CD4-positive, alpha-beta T cell (primary cell): ENCODE measurements around the gene CALML3. TPM values are rescaled to one million over a fixed set of nuclear protein-coding genes. Genes with fewer than 3 reads are reported as not detected.

ENCODE experiments used
- ATAC-seq: fragments of 200-7000 bp; cut with Tn5 transposase; one replicate; pipeline ENCODE4 v1.10.0; 2022; ENCODE audit warnings: mild to moderate bottlenecking; ENCODE audit not compliant: poor library complexity
- CTCF ChIA-PET: fragments of 350-600 bp; sonication (Branson Sonifier 250); formaldehyde crosslinking; loops from one replicate; lab custom pipeline; 2021; ENCODE audit warnings: antibody characterized with exemption, inconsistent platforms; lab: Charles Lee
- POLR2A ChIA-PET: fragments of 350-600 bp; sonication (Branson Sonifier 250); formaldehyde crosslinking; loops from one replicate; lab custom pipeline; 2021; ENCODE audit warnings: antibody characterized with exemption, inconsistent platforms; lab: Charles Lee
- DNase-seq, 14 experiments: peaks; one replicate each; pipeline ENCODE4 v3.0.0-alpha.2; 2013 to 2020; ENCODE audit warnings: mixed read lengths in 2 of 14
- H3K27ac ChIP-seq, 2 donors: one replicate each; pipeline versions ENCODE4 v1.5.1 to v1.7.0; 2013; ENCODE audit warnings: low read length in 2 of 2, low read depth in 1 of 2, mild to moderate bottlenecking in 1 of 2
- H3K27me3 ChIP-seq, 2 experiments: 1 replicate in 1 of 2; 2 replicates in 1 of 2; pipeline versions ENCODE4 v1.6.1 to v1.7.0; 2013; ENCODE audit warnings: low read length in 2 of 2, control low read depth in 1 of 2, mild to moderate bottlenecking in 1 of 2, moderate library complexity in 1 of 2; ENCODE audit not compliant: insufficient read depth in 2 of 2, control insufficient read depth in 1 of 2
- H3K36me3 ChIP-seq: one replicate; pipeline ENCODE4 v1.6.1; 2013; ENCODE audit warnings: low read length, control low read depth; ENCODE audit not compliant: insufficient read depth
- H3K4me1 ChIP-seq: one replicate; pipeline ENCODE4 v1.6.1; 2013; ENCODE audit warnings: low read length, control low read depth; ENCODE audit not compliant: insufficient read depth
- H3K4me3 ChIP-seq: one replicate; pipeline ENCODE4 v1.5.1; 2013; ENCODE audit warnings: mild to moderate bottlenecking, low read length, moderate library complexity
- H3K9me3 ChIP-seq, 2 experiments: 1 replicate in 1 of 2; 2 replicates in 1 of 2; pipeline versions ENCODE4 v1.6.1 to v1.7.0; 2013; ENCODE audit warnings: low read length in 2 of 2, mild to moderate bottlenecking in 2 of 2, control low read depth in 1 of 2, moderate library complexity in 1 of 2; ENCODE audit not compliant: control insufficient read depth in 1 of 2, insufficient read depth in 1 of 2
- H3K27ac Mint-ChIP-seq: one replicate; pipeline ENCODE4 v1.8.0; 2020; ENCODE audit warnings: mixed read lengths
- H3K27me3 Mint-ChIP-seq: one replicate; pipeline ENCODE4 v1.8.0; 2021; ENCODE audit warnings: mixed read lengths
- H3K36me3 Mint-ChIP-seq: one replicate; pipeline ENCODE4 v1.8.0; 2021; ENCODE audit warnings: low read depth, mixed read lengths
- H3K4me1 Mint-ChIP-seq: one replicate; pipeline ENCODE4 v1.8.0; 2021; ENCODE audit warnings: low read depth, mixed read lengths
- H3K4me3 Mint-ChIP-seq: one replicate; pipeline ENCODE4 v1.8.0; 2020; ENCODE audit warnings: mild to moderate bottlenecking, mixed read lengths
- H3K9me3 Mint-ChIP-seq: one replicate; pipeline ENCODE4 v1.8.0; 2020; ENCODE audit warnings: mixed read lengths
- CTCF ChIP-seq: fragments of 200-600 bp; IDR thresholded peaks from one replicate; pipeline ENCODE4 v1.8.0; 2022; ENCODE audit warnings: antibody characterized with exemption, mild to moderate bottlenecking
- intact Hi-C, 2 experiments: fragments of 100-400 bp; cut with DNase I in 1 of 2; cut with micrococcal nuclease in 1 of 2; formaldehyde crosslinking; loops; one replicate each; pipeline versions ENCODE4 v1.15.1 to v1.9.0; 2023 to 2025; cut with DNase I, micrococcal nuclease
- total RNA-seq, 174 experiments: library from RNA in 2 of 174; stranded (reverse) in 2 of 174; gene quantifications; one replicate each; pipeline ENCODE4 v1.2.3 and lab custom pipeline; 2021 to 2026

Gene CALML3
- total RNA-seq, 2 experiments from 2014 or later, result not detected

GRCh38 chr10:5494611-5495010 lies 30.1 kb upstream of the CALML3 start:
- H3K27ac ChIP-seq, result no peak overlapping the region
- no peak for ATAC-seq
- Mint-ChIP-seq H3K27ac (no peak overlapping the region), H3K4me3 (no peak overlapping the region), H3K4me1 (no peaks in the 10 kb centered on the region), H3K36me3 (no peaks in the 10 kb centered on the region), H3K9me3 (no peaks in the 10 kb centered on the region), H3K27me3 (no peaks in the 10 kb centered on the region)
- H3K4me1 ChIP-seq, result no peaks in the 10 kb centered on the region
- peaks cover 0 to 17% of the 10 kb centered on the region in 2 experiments for H3K9me3 ChIP-seq
- H3K27me3 ChIP-seq, result no peaks in the 10 kb centered on the region
- TF ChIP-seq CTCF, result no peak
- intact Hi-C loops, result no loop called here
- H3K36me3 ChIP-seq, result no peaks in the 10 kb centered on the region
- no peak overlapping the region for H3K4me3 ChIP-seq
- ChIA-PET POLR2A (no interaction called here), CTCF (no interaction called here)
- DNase-seq, result no peak

- Histone ChIP-seq H3K9me3 (peaks cover 0 to 13% of the 10 kb centered on the region in 2 experiments), H3K4me3 (no peak overlapping the region), H3K27me3 (no peaks in the 10 kb centered on the region), H3K4me1 (no peaks in the 10 kb centered on the region), H3K27ac (no peak overlapping the region), H3K36me3 (no peaks in the 10 kb centered on the region)
- CTCF ChIA-PET, result no interaction called here
- TF ChIP-seq CTCF, result no peak
- POLR2A ChIA-PET, result no interaction called here
- H3K4me1 Mint-ChIP-seq, result no peaks in the 10 kb centered on the region
- no peaks in the 10 kb centered on the region for H3K9me3 Mint-ChIP-seq
- H3K27me3 Mint-ChIP-seq, result no peaks in the 10 kb centered on the region
- ATAC-seq (no peak), DNase-seq (no peak)
- no peaks in the 10 kb centered on the region for H3K36me3 Mint-ChIP-seq
- no peak overlapping the region for H3K4me3 Mint-ChIP-seq
- H3K27ac Mint-ChIP-seq, result no peak overlapping the region
- intact Hi-C loops, result no loop called here
Measured at GRCh38 chr10:5496261-5497250, 28.2 kb upstream of the CALML3 start.

- TF ChIP-seq CTCF, result no peak
- no peaks in the 10 kb centered on the region for H3K36me3 Mint-ChIP-seq
- Histone ChIP-seq H3K4me3 (no peak overlapping the region), H3K4me1 (no peaks in the 10 kb centered on the region), H3K27me3 (no peaks in the 10 kb centered on the region), H3K9me3 (peaks cover 0 to 9% of the 10 kb centered on the region in 2 experiments), H3K27ac (no peak overlapping the region), H3K36me3 (no peaks in the 10 kb centered on the region)
- intact Hi-C loops, result no loop called here
- H3K27ac Mint-ChIP-seq, result no peak overlapping the region
- H3K4me1 Mint-ChIP-seq, result no peaks in the 10 kb centered on the region
- H3K9me3 Mint-ChIP-seq, result no peaks in the 10 kb centered on the region
- ATAC-seq (no peak), DNase-seq (no peak)
- CTCF ChIA-PET, result no interaction called here
- H3K4me3 Mint-ChIP-seq, result no peak overlapping the region
- H3K27me3 Mint-ChIP-seq, result no peaks in the 10 kb centered on the region
- POLR2A ChIA-PET, result no interaction called here
Measured at GRCh38 chr10:5497289-5497688, 27.5 kb upstream of the CALML3 start.
